ENCODE data around the gene FXYD1.

FXYD1 gene

DNA sequence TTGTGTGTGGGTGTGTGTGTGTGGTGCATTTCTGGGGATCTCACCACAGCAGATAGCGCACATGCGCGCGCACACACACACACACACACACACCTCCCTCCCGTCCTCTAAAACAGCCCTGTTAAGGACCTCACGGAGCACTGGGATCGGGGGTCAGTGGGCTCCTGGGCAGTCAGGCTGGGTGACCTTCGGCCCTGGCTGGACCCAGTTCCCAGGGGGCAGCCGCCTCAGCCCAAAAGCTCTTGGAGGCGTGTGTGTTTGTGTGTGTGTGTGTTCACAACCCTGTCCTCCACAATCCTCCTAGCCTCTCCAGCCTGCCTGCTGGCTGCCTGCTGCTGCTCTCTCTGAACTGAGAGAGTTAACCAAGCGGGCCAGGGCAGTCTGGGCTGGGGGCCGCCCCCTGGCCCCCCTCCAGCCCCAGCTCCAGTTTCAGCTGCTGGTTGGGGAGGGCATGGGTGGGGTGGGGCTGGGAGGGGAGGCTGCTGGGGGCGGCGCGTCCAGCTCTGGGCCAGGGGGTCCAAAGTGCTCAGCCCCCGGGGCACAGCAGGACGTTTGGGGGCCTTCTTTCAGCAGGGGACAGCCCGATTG, at the start of gene FXYD1:
FXYD1 (plus strand) TSS at position 520 of the 588 bp plus-strand sequence. CDS start 1,256 bp downstream, outside the sequence.
- H3K27me3 ChIP-seq (ENCODE audit: low read depth, low read length) = peaks cover 30% of the 10 kb centered on the region

GRCh38 chr19:35089554-35089953, 49.1 kb upstream of the FXYD1 start:
- Histone ChIP-seq H3K4me3 (ENCODE audit: low read length) (no peak overlapping the region), H3K27ac (ENCODE audit: low read length) (no peak overlapping the region), H2AFZ (ENCODE audit: low read depth, low read length) (no peak overlapping the region), H3K9ac (ENCODE audit: low read length) (no peak overlapping the region), H3K9me3 (ENCODE audit: insufficient read depth, low read length) (no peaks in the 10 kb centered on the region), H3K4me1 (ENCODE audit: low read length) (peaks cover 22% of the 10 kb centered on the region), H3K79me2 (ENCODE audit: low read length) (no peaks in the 10 kb centered on the region), H3K27me3 (ENCODE audit: low read depth, low read length) (no peaks in the 10 kb centered on the region; the same call in 1 of the 2 replicates), H4K20me1 (ENCODE audit: insufficient read depth, low read length) (no peaks in the 10 kb centered on the region), H3K4me2 (ENCODE audit: low read length) (no peak overlapping the region), H3K36me3 (replicated peaks; ENCODE audit: low read depth, low read length) (no peaks in the 10 kb centered on the region)
- TF ChIP-seq EZH2phosphoT487 (IDR thresholded peaks at IDR 0.05; ENCODE audit: low read depth) = no peak
- TF ChIP-seq CTCF (IDR thresholded peaks at IDR 0.05; ENCODE audit: low read depth, low read length) = no peak

More for the DNA sequence above, at the start of gene FXYD1:
- Histone ChIP-seq H3K4me2 (ENCODE audit: low read length) (no peak within 1 kb of the TSS), H3K36me3 (replicated peaks; ENCODE audit: low read depth, low read length) (no peaks in the 10 kb centered on the region), H3K9me3 (ENCODE audit: insufficient read depth, low read length) (no peaks in the 10 kb centered on the region), H3K27ac (ENCODE audit: low read length) (no peak within 1 kb of the TSS), H3K9ac (ENCODE audit: low read length) (no peak within 1 kb of the TSS), H2AFZ (ENCODE audit: low read depth, low read length) (no peak within 1 kb of the TSS), H3K4me3 (ENCODE audit: low read length) (no peak within 1 kb of the TSS), H4K20me1 (ENCODE audit: insufficient read depth, low read length) (no peaks in the 10 kb centered on the region), H3K79me2 (ENCODE audit: low read length) (no peaks in the 10 kb centered on the region), H3K4me1 (ENCODE audit: low read length) (peaks cover 15% of the 10 kb centered on the region)
- TF ChIP-seq CTCF (IDR thresholded peaks at IDR 0.05; ENCODE audit: low read depth, low read length) (no peak), EZH2phosphoT487 (IDR thresholded peaks at IDR 0.05; ENCODE audit: low read depth) (no peak)

GRCh38 chr19:35090160-35090505, 48.5 kb upstream of the FXYD1 start:
- no peak overlapping the region for H3K9ac ChIP-seq (ENCODE audit: low read length)
- no peaks in the 10 kb centered on the region; the same call in 1 of the 2 replicates for H3K27me3 ChIP-seq (ENCODE audit: low read depth, low read length)
- no peaks in the 10 kb centered on the region for H3K9me3 ChIP-seq (ENCODE audit: insufficient read depth, low read length)
- H4K20me1 ChIP-seq (ENCODE audit: insufficient read depth, low read length) = no peaks in the 10 kb centered on the region
- peaks cover 16% of the 10 kb centered on the region for H3K4me1 ChIP-seq (ENCODE audit: low read length)
- H3K4me3 ChIP-seq (ENCODE audit: low read length) = 0 out of 2 replicates have a peak overlapping the region, but pooled peaks have one; percentile 26
- H3K4me2 ChIP-seq (ENCODE audit: low read length) = peak overlapping the region; percentile 43
- no peak overlapping the region for H3K27ac ChIP-seq (ENCODE audit: low read length)
- H3K79me2 ChIP-seq (ENCODE audit: low read length) = no peaks in the 10 kb centered on the region
- no peaks in the 10 kb centered on the region for H3K36me3 ChIP-seq (replicated peaks; ENCODE audit: low read depth, low read length)
- TF ChIP-seq EZH2phosphoT487 (IDR thresholded peaks at IDR 0.05; ENCODE audit: low read depth) (no peak), CTCF (IDR thresholded peaks at IDR 0.05; ENCODE audit: low read depth, low read length) (no peak)
- no peak overlapping the region for H2AFZ ChIP-seq (ENCODE audit: low read depth, low read length)

GRCh38 chr19:35090506-35091214, 48.0 kb upstream of the FXYD1 start:
- no peaks in the 10 kb centered on the region for H3K79me2 ChIP-seq (ENCODE audit: low read length)
- H3K27ac ChIP-seq (ENCODE audit: low read length) = no peak overlapping the region
- peak overlapping the region; percentile 43 for H3K4me2 ChIP-seq (ENCODE audit: low read length)
- peak overlapping the region; percentile 23; the same call in 1 of the 2 replicates for H2AFZ ChIP-seq (ENCODE audit: low read depth, low read length)
- H3K4me3 ChIP-seq (ENCODE audit: low read length) = peak overlapping the region; percentile 35
- H3K27me3 ChIP-seq (ENCODE audit: low read depth, low read length) = no peaks in the 10 kb centered on the region; the same call in 1 of the 2 replicates
- no peaks in the 10 kb centered on the region for H4K20me1 ChIP-seq (ENCODE audit: insufficient read depth, low read length)
- no peaks in the 10 kb centered on the region for H3K36me3 ChIP-seq (replicated peaks; ENCODE audit: low read depth, low read length)
- TF ChIP-seq EZH2phosphoT487 (IDR thresholded peaks at IDR 0.05; ENCODE audit: low read depth) (no peak), CTCF (IDR thresholded peaks at IDR 0.05; ENCODE audit: low read depth, low read length) (peak; percentile 68)
- H3K4me1 ChIP-seq (ENCODE audit: low read length) = peaks cover 11% of the 10 kb centered on the region
- no peaks in the 10 kb centered on the region for H3K9me3 ChIP-seq (ENCODE audit: insufficient read depth, low read length)
- no peak overlapping the region for H3K9ac ChIP-seq (ENCODE audit: low read length)

Data from OCI-LY3 (cell line).